Colonic mucosa (tissue), 4 donors: ENCODE measurements around the gene P2RY6. TPM values are rescaled to one million over a fixed set of nuclear protein-coding genes. Genes with fewer than 3 reads are reported as not detected.
"Not testable (repeated sequence)": the region's sequence is repeated elsewhere in the genome, so short reads cannot be mapped to it uniquely, and the experiment has no call there.

Source experiments
- DNase-seq: peaks from one replicate; pipeline ENCODE4 v3.0.0-alpha.2; 2020
- H3K27ac ChIP-seq: fragments of 200-600 bp; one replicate; pipeline ENCODE4 v1.8.0; 2021
- H3K27me3 ChIP-seq: fragments of 200-600 bp; one replicate; pipeline ENCODE4 v1.8.0; 2021
- H3K36me3 ChIP-seq: fragments of 200-600 bp; one replicate; pipeline ENCODE4 v1.8.0; 2021
- H3K4me1 ChIP-seq: fragments of 200-600 bp; one replicate; pipeline ENCODE4 v1.8.0; 2021; ENCODE audit warnings: mild to moderate bottlenecking
- H3K4me3 ChIP-seq: fragments of 200-600 bp; one replicate; pipeline ENCODE4 v1.8.0; 2021
- H3K9ac ChIP-seq, 2 donors: one replicate each; pipeline ENCODE4 v1.7.0; 2013; ENCODE audit warnings: control low read depth in 2 of 2, low read depth in 2 of 2, low read length in 2 of 2
- H3K9me3 ChIP-seq: fragments of 200-600 bp; one replicate; pipeline ENCODE4 v1.8.0; 2021
- CTCF ChIP-seq: fragments of 200-600 bp; IDR thresholded peaks from one replicate; pipeline ENCODE4 v1.8.0; 2022; ENCODE audit warnings: antibody characterized with exemption, mild to moderate bottlenecking
- intact Hi-C: fragments of 100-400 bp; cut with DNase I; formaldehyde crosslinking; loops from one replicate; pipeline ENCODE4 v1.14.1; 2022
- total RNA-seq, 2 donors: library from RNA; stranded (reverse); fragmentation: NEBNext Ultra II Directional in 1 of 2; extraction: Animal tissue kit (Norgen Biotek cat#: 25700) in 1 of 2; gene quantifications; one replicate each; pipeline ENCODE4 v1.2.1, GENCODE V29; 2021
- donor health status: healthy.
- donor health status: DM: no; HTN: no; CAD: no.
- donor health status: DM: no; HTN: no; CAD: no.

P2RY6 gene
- total RNA-seq, 2 donors from 2014 or later, result 0.91 to 1.4 TPM

- Histone ChIP-seq H3K9me3 (no peaks in the 10 kb centered on the region), H3K4me1 (no peaks in the 10 kb centered on the region), H3K36me3 (no peaks in the 10 kb centered on the region), H3K27me3 (no peaks in the 10 kb centered on the region), H3K4me3 (no peak overlapping the region), H3K9ac (no peak overlapping the region), H3K27ac (no peak overlapping the region)
- TF ChIP-seq CTCF, result no peak
- intact Hi-C loops, result loop anchor here (10.0 kb wide), 1 partner anchor 55 kb away; no protein-coding TSS in a partner anchor
- DNase-seq, result no peak
These were observed 42.0 kb upstream of the P2RY6 start for GRCh38 chr11:73229896-73230875.

- Histone ChIP-seq H3K4me1 (no peaks in the 10 kb centered on the region), H3K36me3 (no peaks in the 10 kb centered on the region), H3K9ac (no peak overlapping the region), H3K27me3 (no peaks in the 10 kb centered on the region), H3K27ac (no peak overlapping the region), H3K9me3 (no peaks in the 10 kb centered on the region), H3K4me3 (no peak overlapping the region)
- intact Hi-C loops, result loop anchor here (10.0 kb wide), 1 partner anchor 54 kb away; no protein-coding TSS in a partner anchor
- DNase-seq, result no peak
- no peak for TF ChIP-seq CTCF
These were observed 41.2 kb upstream of the P2RY6 start for GRCh38 chr11:73230931-73231330.

GRCh38 chr11:73232487-73232886 is 39.7 kb upstream of the P2RY6 start:
- not testable (repeated sequence) for H3K9me3 ChIP-seq, H3K27me3 ChIP-seq, H3K27ac ChIP-seq, H3K4me3 ChIP-seq, H3K4me1 ChIP-seq, H3K9ac ChIP-seq, DNase-seq, H3K36me3 ChIP-seq
- intact Hi-C loops, result loop anchor here (10.0 kb wide), 1 partner anchor 52 kb away; no protein-coding TSS in a partner anchor

DNA sequence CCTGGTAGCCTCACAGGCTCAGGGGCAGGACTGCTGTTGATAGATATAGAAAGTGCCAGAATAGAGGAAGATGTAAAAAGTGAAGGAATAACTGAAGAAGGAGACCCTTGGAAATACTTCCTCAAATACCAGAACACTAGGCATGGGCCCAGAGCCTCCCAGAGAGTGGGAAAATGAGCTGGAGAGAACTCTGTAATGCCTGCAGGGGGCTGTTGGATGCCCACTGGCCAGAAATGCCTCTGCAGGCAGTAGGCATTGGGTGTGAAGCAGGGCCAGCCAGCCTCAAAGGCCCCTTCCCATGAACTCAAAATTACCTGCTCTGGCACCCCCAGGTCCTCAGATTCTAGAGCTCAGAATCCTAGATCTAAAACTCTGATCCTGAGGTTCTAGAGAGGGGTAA is 38.9 kb upstream of the P2RY6 start:
- Histone ChIP-seq H3K4me1 (no peaks in the 10 kb centered on the region), H3K9me3 (no peaks in the 10 kb centered on the region), H3K36me3 (no peaks in the 10 kb centered on the region), H3K27me3 (no peaks in the 10 kb centered on the region), H3K4me3 (no peak overlapping the region), H3K9ac (no peak overlapping the region), H3K27ac (no peak overlapping the region)
- no peak for DNase-seq
- TF ChIP-seq CTCF, result no peak
- intact Hi-C loops, result loop anchor here (10.0 kb wide), 1 partner anchor 52 kb away; no protein-coding TSS in a partner anchor

GRCh38 chr11:73233692-73234470 is 38.3 kb upstream of the P2RY6 start:
- no peak for TF ChIP-seq CTCF
- no peak for DNase-seq
- no peaks in the 10 kb centered on the region for H3K4me1 ChIP-seq

More at GRCh38 chr11:73233692-73234470, 38.3 kb upstream of the P2RY6 start:
- H3K4me3 ChIP-seq, result no peak overlapping the region
- H3K27me3 ChIP-seq, result no peaks in the 10 kb centered on the region
- H3K9me3 ChIP-seq, result no peaks in the 10 kb centered on the region
- intact Hi-C loops, result loop anchor here (10.0 kb wide), 1 partner anchor 51 kb away; no protein-coding TSS in a partner anchor
- H3K36me3 ChIP-seq, result no peaks in the 10 kb centered on the region
- H3K27ac ChIP-seq, result no peak overlapping the region
- no peak overlapping the region for H3K9ac ChIP-seq
